T-helper 9 cell (primary cell): ENCODE data around the gene BAD.
"Not testable (repeated sequence)": the region's sequence is repeated elsewhere in the genome, so short reads cannot be mapped to it uniquely, and the experiment has no call there.

Experiments
- DNase-seq: peaks from one replicate; pipeline ENCODE4 v3.0.0-alpha.2; 2020

Gene BAD

DNA sequence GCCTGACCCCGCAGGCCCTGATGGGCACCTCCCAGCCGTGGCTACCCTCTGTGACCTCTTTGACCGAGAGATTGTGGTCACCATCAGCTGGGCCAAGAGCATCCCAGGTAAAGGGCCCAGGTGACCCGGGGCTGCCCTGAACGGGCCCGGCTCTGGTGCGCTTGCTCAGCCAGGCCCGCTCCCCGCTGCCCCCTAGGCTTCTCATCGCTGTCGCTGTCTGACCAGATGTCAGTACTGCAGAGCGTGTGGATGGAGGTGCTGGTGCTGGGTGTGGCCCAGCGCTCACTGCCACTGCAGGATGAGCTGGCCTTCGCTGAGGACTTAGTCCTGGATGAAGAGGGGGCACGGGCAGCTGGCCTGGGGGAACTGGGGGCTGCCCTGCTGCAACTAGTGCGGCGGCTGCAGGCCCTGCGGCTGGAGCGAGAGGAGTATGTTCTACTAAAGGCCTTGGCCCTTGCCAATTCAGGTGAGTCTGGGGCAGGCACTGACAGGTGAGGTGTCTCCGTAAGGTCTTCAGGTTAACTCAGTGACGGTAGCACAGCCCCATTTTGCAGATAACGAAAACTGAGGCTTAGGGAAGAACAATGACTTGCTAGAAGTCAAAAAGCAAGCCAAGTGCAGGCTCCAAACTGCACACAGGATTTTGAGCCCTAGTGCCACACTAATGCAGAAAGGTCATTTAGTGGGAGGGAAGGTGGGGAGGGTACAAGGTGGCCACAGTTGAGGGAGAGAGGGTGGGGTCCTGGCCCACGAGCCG, 30.5 kb upstream of the BAD start:
- DNase-seq, result no peak

DNA sequence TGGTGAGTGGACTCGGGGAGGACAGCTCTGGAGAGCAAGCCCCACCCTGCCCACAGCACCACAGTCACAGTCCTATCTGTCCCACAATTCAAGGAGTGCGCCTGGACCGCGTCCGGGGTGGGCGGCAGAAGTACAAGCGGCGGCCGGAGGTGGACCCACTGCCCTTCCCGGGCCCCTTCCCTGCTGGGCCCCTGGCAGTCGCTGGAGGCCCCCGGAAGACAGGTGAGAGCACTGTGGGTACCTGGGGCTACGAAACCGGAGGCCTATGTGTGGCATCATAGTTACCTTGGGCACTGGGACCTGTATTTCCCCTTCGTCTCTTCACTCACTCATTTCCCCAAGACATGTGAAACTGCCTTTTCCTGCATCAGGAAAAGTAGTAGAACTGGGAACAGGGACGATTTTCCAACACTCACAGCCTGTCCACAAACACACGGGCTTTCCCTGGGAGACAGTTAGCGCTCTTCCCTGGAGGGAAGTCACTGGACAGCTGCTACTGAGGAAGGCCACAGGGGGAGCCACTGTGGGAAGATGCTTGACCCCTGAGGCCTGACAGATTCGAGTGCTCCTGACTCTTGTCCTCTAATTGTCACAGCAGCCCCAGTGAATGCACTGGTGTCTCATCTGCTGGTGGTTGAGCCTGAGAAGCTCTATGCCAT, 29.8 kb upstream of the BAD start:
- no peak for DNase-seq

DNA sequence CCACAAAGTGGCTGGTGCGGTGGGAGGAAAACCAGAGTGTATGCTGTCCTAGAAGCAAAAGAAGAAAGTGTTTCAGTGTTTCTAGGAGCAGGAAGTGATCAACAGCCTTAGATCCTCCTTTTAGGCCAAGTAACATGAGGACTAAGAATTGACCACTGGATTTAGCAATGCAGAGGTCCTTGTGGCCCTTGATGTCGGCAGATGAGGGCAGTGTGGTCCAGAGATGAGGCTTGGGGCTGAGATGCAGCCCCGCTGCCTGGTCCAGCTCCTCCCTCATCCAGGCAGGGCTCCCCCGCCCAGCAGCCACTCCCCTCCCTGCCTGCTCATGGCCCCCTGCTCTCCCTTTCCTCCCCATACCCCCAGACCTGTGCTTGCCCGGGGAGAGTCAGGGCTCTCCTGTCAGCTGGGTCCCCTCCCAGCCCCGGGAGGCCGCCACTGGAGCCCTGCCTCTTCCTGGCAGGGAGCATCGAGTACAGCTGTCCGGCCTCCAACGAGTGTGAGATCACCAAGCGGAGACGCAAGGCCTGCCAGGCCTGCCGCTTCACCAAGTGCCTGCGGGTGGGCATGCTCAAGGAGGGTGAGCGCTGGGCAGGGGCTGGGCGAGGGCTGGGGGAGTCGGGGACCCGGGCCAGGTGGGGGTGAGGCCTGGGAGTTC, 29.2 kb upstream of the BAD start:
- no peak for DNase-seq

DNA sequence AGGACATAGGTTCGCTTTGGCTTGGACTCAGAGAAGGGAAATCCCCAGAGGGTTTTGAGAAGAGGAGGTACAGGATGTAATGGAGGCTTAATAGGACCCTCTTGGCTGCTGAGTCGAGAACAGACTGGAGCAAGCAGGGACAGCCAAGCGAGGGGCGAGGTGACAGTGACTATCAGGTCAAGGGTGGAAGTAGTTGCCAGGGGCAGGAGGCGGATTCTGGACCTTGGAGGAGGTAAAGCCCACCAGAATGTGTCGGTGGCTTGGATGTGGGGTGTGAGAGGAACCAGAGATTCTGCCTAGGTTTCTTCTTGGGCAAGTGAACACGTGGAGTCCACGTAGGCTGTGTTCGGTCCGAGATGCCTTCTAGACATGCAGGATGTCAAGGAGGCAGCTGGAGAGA, 28.5 kb upstream of the BAD start:
- no peak for DNase-seq

DNA sequence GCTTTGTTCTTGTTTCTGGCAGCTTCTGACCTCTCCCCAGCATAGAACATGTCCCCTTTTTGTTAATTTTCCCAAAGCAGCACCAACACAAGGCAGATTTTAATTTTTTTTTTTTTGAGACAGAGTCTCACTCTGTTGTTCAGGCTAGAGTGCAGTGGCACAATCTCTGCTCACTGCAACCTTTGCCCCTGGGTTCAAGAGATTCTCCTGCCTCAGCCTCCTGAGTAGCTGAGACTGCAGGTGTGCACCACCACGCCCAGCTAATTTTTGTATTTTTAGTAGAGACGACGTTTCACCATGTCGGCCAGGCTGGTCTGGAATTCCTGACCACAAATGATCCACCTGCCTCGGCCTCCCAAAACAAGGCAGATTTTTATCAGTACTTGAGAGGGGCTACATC, 23.3 kb upstream of the BAD start:
- not testable (repeated sequence) for DNase-seq

DNA sequence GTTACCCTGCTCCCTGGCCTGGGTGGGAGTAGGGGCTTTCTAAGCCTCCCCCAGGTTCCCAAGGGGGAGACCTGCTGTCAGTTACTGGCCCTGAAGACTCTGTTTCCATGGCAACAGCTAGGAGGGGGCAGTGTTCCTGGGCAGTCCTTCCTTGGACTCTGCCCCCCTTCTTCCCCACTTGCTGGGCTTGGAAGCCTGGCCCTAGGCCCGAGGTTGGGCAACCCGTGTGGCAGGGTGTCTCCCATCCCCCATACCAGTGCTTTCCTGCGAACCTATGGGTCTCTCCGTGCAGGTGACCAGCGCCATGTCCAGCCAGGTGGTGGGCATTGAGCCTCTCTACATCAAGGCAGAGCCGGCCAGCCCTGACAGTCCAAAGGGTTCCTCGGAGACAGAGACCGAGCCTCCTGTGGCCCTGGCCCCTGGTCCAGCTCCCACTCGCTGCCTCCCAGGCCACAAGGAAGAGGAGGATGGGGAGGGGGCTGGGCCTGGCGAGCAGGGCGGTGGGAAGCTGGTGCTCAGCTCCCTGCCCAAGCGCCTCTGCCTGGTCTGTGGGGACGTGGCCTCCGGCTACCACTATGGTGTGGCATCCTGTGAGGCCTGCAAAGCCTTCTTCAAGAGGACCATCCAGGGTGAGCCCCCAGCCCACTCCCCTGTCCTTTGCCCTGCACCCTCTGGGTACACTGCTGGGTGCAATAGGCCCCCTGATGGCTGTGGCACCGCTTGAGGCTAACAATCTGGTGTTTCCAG, 22.6 kb upstream of the BAD start:
- DNase-seq, result no peak

DNA sequence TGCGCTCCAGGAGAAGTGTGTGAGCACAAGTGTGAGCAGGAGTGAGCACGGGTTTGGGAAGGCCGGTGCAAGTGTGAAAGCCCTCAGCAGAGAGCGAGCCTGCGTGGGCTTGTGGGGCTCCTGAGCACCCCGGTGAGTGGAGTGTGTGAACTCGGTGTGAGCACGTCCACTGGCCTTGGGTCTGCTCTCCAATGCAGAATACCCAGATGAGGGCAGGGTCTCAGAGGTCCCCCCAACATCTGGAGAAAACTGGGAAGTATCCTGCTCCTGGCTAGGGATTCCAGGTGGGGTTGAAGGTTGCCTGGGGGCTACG, 22.1 kb upstream of the BAD start:
- no peak for DNase-seq

DNA sequence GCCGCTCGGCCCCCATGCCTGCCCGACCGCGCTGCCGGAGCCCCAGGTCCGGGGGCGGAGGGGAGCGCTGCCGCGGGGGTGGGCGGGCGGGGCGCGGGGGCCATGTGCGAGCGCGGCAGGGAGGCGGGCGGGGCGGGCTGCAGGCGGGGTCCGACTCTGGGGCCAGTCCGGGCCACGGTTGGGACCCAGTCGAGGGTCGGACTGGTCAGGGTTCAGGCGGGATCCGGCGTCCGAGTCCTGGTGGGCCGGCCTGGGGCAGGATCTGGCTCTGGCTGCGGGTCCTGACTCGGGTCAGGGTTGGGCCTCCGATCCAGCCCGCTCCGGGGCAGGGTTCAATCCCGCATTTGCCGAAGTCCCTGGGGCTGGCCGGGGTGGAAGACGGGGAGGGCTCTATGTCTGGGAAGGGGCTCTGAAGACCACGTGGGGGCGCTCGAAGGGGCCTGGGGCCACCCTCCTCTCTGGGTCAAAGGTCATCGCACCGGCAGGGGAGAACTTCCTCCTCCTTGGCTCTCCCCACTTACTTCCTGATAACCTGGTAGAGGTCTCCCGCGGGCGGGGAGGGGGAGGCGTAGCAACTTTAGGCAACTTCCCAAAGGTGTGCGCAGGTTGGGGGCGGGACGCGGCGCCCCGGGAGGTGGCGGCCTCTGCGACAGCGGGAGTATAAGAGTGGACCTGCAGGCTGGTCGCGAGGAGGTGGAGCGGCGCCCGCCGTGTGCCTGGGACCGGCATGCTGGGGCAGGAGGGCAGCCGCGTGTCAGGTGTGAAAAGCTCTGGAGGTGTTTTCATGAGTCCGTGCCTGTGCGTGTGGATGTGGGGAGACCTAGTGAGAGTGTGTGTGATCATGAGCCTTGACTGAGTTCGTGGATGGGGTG, 21.5 kb upstream of the BAD start:
- peak; percentile 50 for DNase-seq

DNA sequence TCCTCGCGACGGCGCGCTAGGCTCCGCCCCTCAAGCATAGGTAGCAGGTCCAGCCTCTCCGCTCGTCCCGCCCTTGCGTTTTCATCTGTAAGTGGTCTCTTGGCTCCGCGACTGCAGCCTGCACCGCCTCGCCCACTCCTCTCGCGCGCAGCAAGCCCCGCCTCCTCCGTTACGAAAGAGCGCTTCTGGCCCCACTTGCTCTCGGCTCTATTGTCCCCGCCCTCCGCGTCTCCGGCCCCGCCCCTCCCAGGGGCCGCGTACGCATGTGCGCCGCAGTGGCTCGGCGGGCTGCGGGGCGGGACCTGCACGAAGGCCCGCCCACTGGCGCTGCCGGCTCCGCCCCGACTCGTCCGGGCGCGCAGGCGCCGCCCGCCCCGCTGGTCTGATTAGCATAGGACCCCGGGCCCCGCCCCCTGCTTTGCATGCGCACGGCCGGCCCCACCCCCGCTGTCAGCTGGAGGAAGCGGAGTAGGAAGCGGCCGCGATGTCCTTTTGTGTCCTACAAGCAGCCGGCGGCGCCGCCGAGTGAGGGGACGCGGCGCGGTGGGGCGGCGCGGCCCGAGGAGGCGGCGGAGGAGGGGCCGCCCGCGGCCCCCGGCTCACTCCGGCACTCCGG, 20.7 kb upstream of the BAD start, which contains the start of gene ESRRA:
Gene ESRRA (plus strand): TSS at position 450 of the 616 bp plus-strand sequence. CDS start 1,656 bp downstream, outside the sequence.
- peak; percentile 99 for DNase-seq

DNA sequence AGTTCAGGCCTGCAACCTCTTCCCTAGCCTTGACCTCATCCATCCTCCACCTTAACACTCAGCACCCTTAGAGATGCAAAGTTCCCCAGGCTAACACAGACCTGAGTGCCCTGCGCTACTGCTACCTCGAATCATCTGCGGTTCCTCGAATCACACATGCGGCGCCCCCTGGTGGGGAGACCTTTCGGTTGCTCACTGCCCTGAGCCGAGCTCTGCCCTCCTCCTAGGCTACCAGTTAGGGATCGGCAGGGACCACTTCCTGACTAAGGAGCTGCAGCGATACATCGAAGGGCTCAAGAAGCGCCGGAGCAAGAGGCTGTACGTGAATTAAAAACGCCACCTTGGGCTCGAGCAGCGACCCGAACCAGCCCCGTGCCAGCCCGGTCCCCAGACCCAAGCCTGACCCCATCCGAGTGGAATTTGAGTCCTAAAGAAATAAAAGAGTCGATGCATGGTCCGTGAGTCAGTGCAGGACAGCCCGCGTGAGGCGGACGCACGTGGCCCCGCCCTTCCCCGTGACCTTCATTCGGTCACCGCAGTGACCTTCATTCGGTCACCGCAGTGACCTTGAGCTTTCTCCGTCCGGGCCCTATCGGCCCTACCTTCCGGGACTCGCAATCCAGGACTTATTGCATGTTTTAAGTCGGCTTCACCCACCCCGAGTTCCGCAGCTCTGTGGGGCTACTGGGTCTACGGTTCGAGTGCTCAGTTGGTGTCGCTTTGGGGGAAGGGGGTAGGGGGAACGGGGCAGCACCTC, 20.0 kb upstream of the BAD start:
- peak; percentile 97 for DNase-seq

DNA sequence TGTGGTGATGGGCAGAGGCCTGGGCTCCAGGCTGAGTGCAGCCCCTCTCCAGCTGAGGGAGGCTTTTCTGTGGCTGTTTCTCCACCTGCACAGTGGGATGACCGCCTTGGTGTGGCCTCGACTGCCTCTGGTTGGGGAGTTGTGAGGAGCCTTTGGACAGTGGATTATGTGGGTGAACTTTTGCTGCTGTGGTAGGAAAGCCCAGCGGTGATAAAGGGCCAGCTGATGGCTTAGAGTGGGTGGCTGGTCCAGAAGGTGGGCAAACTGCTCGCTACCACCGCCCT, 19.5 kb upstream of the BAD start:
- no peak for DNase-seq

DNA sequence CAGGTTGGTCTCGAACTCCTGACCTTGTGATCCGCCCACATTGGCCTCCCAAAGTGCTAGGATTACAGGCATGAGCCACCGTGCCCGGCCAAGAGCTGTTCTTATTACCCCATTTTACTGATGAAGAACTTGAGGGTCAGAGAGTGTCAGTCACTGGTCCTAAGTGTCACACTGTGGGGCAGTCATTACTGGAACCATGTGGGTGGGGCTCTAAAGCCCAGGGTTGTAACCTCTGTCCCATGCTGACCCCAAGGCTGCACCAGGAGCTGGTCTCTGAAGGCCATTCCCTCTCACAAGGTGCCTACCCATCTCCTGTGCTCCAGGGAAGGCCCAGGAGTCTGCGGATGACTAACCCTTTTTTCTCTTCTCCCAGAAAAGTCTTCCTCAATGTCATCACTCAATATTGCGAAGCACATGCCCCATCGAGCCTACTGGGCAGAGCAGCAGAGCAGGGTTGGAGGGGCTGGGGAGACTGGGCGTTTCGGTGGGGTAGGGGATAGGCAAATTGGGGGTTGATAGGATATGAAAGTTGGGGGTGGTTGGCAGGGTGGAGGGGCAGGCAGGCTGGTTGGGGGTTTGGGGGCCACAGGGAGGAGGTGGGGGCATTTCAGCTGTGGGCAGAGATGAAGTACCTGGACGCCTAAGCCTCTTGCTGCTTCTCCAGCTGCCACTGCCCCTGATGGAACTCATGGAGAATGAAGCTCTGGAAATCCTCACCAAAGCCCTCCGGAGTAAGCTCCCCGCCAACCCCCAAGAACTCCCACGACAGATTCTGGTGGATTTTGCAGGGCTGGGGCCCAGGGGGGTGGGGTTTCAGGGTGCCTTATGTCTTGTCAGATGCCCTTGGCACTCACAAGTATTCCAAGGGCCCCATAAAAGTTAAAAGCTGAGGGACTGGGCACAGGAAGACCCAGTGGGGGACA, 18.9 kb upstream of the BAD start:
- DNase-seq, result no peak

DNA sequence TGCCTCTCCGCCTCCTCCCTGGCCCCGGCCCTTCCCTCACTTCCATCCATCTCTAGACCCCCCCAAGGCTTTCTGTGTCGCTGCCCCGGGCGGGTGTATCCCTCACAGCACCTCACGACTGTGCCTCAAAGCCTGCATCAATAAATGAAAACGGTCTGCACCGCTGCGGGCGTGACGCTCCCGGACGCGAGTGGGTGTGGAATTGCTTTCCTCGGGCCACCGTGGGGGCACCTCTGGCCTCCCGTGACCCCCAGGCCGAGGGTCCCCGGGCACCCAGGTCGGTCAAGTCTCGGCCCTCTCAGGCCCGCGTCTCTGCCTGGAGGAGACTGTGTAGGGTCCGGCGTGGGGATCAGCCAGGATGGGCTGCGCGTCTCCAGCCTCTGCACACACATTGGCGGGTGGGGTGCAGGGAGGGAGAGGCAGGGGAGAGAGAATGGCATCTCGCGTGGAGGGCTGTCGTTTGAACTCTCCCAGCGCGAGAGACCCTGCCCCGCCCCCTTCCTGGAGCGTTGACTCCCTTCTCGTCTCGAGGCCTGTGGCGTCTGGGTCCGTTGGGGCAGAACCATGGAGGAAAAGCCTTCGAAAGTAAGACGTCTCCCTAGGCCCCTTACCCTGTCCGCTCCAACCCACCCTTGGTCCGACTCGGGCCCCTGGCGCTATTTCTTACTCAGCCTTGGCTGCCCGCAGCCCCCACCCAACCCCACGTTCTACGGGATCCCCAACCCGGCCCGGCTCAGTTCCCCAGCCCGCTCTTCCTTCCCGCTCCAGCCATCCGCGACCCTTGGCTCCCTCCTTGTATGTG, 15.6 kb upstream of the BAD start, which contains the start of gene CATSPERZ:
Gene CATSPERZ (plus strand): TSS at position 512 of the 802 bp plus-strand sequence. CDS start 53 bp downstream, at position 565.
- no peak for DNase-seq

DNA sequence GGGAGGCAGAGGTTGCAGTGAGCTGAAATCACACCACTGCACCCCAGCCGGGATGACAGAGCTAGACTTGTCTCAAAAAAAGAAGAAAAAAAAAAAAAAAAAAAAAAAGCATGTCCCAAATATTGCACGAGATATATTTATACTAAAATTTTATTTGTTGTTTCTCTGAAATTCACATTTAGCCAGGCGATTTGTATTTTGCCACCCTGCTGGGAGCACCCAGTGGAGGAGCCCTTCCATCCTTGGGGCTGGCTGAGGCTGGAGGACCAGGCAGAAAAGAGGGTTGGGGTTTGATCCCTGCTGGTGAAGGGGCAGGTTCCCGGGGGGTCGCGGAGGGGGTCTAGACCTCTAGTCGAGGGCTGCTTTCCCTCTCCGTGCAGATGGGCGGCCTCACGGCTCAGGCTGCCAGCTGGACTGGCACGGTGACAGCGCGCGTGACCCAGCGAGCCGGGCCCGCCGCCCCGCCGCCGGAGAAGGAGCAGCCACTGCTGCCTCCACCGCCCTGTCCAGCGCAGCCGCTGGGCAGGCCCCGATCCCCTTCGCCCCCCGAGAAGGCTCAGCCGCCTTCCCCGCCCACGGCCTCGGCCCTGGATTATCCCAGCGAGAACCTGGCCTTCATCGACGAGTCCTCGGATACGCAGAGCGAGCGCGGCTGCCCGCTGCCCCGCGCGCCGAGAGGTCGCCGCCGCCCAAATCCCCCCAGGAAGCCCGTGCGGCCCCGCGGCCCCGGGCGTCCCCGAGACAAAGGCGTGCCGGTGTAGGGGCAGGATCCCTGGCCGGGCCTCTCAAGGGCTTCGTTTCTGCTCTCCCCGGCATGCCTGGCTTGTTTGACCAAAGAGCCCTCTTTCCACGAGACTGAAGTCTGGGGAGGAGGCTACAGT, 14.7 kb upstream of the BAD start:
- DNase-seq, result no peak

DNA sequence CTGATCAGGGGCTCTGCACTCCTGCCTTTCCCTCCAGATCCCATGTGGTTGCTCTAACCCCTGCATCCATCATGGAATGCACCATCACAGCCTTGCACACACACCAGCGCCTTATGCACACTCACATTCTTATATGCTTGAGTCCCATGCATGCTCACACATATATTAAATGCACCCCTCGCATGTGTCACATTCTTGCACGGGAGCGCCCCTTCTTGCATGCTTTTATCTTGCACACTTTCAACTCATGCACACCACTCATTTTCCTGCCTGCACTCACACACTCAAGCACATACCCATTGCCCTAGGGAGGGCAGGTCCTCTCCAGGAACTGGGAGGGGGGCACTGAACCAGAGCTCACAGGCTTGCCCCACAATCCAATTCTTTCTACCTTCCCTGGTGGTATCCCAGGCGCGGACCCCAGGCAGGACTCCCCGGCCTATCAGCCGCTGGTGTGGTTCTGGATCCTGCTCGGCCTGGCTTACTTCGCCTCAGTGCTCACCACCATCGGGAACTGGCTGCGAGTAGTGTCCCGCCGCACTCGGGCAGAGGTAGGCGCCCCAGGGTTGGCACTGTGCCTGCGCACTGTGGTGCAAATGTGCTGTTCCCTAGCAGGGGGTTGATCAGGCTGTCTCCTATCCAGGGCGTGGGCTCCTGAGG, 13.4 kb upstream of the BAD start:
- no peak for DNase-seq

DNA sequence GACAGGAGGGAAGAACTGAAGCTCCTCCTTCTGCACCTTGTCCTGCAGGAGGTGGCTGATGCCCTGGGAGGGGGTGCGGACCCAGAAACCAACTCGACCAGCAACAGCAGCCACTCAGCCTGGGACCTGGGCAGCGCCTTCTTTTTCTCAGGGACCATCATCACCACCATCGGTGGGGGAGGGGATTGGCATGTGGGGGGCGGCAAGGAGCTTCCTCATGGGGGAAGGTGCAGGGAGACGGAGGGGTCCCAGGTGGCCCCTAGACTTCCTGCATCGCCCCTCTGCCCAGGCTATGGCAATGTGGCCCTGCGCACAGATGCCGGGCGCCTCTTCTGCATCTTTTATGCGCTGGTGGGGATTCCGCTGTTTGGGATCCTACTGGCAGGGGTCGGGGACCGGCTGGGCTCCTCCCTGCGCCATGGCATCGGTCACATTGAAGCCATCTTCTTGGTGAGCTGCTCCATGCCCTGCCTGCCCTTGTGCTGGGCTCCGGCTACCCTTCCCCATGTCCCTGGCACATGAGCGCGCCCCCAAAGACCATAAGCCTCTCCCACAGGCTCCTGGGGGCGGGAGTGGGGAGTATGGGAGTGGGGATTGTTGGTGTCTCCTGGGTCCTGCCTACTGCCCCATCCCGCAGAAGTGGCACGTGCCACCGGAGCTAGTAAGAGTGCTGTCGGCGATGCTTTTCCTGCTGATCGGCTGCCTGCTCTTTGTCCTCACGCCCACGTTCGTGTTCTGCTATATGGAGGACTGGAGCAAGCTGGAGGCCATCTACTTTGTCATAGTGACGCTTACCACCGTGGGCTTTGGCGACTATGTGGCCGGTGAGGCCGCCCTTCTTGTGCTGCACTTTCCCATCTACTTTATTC, 12.6 kb upstream of the BAD start:
- no peak for DNase-seq

DNA sequence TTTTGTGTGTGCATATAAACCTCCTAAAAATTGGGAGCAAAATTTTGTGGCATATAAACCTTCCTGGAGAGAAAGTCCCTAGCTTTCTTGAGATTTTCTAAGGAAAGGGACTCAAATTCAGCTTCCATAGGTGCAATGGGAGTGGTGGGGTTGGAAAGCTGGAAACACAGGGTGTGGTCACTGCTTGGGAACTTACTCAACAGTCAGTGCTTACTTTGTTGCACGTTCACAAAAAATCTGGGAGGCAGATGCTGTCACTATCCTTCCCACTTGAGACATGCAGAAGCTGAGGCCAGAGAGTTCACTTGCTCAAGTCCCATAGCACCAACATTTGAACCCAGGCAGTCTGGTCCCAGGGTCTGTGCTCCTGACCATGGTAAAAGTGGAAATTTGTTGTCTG, 11.8 kb upstream of the BAD start:
- DNase-seq, result no peak
